NCI-H446 (cell line): ENCODE results near the gene VPS9D1.
A peak's percentile ranks its signal among the peaks of the same experiment; 100 is the strongest.

Experiments
- DNase-seq, 2 experiments: peaks; one replicate each; lab custom pipeline; 2025; lab: John Stamatoyannopoulos, UW

The VPS9D1 gene, protein sequence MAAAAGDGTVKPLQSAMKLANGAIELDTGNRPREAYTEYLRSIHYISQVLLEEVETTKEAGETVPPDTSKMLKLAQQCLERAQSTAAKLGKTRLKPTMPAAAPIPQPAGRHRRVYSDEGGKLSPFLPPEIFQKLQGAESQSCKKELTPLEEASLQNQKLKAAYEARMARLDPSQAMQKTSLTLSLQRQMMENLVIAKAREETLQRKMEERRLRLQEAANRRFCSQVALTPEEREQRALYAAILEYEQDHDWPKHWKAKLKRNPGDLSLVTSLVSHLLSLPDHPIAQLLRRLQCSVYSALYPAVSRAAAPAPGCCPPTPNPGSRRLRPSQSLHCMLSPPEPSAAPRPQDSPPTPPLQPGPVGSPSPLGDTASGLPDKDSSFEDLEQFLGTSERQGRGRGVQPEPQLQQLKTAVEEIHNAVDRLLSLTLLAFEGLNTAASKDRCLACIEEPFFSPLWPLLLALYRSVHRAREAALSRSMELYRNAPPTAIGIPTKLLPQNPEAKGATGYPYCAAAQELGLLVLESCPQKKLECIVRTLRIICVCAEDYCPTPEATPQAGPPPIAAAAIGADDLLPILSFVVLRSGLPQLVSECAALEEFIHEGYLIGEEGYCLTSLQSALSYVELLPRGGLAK

DNA sequence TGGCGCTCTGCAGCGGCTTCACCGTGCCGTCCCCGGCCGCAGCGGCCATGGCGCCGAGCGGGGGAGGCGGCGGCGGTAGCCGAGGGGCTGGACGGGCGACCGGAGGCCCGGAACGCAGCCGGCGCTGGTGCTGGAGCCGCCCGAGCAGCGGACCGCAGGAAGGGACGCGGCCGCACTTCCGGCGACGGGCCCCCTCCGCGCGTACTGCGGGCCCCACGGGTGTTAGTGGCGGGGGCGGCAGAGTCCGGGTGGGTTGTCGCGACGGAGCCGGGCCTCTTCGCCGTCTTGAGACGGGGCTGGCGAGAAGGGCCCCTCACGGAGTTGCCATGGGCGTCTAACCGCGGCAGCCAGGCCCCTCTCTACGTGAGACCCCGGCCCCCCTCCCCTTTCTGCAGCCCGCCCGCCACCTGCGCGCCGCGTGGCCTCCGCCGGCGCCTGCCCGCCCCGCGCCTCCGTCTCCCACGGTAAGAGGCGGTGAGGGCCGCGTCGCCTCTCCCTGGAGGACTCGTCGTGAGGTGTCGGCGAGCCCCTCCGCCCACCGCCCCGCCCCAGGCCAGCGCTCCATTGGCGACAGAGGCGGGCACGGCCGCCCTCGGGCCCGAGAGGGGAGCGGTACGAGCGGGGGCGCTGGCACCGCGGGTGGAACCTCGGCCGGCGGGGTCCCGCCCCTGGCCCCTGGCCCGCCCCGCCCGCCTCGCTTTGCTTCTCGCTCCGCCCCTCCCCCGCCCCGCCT lies at the start of gene VPS9D1, which contains the start of gene ZNF276:
VPS9D1 (minus strand) TSS at position 86 of the 733 bp plus-strand sequence; CDS start at position 49, 37 bp downstream.
ZNF276 (plus strand) TSS at position 725 of the 733 bp plus-strand sequence. CDS start 104 bp downstream, outside the sequence.
- peak; percentile 10 to 72 for DNase-seq

DNA sequence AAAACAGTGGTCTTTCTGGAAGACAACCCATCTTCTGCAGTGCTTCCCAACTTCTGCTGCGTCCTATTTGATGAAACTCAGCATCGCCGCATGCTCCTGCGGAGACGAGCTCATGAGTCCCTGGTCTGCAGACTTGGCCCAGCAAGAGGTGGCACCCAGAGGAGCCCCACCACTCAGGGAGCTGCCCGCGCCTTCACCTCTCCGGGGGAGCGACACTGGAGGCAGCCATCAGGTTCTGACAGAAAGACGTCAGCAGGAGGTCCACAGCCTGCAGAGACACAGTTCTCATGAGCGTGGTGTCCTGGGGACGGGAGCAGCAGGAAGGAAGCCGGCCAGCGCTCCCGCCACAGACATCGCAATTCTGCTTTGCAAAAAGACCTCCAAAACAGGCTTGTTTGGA lies 49.7 kb upstream of the VPS9D1 start:
- DNase-seq, result no peak

DNA sequence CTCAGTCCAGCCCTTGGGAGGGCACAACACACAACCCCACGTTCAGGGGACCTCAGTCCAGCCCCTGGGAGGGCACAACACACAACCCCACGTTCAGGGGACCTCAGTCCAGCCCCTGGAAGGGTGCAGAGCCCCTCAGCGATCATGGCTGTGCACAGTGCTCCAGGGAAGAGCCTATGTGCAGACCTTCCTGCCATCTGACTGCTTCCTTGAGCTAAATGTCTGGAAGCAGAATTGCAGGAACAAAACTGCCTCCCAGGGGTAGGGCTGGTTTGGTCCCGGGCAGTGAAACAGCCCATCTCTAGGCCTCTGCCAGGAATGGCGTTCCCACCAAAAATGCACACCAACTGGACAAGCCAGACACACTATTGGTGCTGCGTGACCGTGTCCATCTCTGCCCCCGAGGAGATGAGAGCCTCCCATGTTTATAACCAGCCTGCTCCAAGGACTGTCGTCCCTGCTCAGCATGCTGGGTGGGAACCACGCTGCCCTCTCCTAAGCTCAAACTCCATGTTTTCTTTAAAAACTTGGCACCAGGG lies 44.7 kb upstream of the VPS9D1 start:
- no peak for DNase-seq

DNA sequence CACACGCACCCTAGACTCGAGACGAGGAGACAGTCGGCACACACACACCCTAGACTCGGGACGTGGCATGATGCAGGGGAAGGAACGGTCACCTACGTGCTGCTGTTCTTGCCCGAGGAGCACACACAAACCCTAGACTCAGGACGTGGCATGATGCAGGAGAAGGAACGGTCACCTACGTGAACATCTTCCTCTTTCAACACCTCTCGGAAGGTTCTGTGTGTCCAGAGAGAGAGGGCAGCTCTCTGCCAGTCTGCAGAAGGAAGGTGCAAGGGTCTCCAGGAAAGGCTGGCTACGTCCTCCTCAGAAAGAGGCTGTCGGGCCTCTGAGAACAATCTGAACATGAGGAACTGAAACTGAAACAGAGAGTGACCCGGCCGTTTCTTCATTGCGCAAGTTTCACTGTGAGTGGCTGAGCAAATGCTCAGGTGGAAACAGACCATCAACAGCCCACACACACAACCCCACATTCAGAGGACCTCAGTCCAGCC lies 44.1 kb upstream of the VPS9D1 start:
- DNase-seq, result no peak

DNA sequence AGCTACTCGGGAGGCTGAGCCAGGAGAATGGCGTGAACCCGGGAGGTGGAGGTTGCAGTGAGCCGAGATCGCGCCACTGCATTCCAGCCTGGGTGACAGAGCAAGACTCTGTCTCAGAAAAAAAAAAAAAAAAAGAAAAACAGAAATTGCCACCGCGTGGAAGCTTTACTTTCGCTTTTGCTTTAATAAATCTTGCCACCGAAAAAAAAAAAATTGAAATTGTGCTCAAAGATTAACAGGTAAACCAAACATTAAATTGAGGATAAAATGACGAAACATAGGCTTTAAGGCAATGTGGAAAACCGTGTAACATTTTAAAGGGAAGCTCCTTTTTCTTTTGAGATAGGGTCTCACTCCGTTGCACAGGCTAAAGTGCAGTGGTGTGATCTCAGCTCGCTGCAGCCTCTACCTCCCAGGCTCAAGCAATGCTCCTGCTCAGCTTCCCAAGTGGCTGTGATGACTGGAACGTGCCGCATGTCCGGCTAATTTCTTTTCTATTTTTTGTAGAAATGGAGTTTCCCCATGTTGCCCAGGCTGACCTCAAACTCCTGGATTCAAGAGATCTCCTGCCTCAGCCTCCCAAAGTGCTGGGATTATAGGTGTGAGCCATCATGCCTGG lies 40.7 kb upstream of the VPS9D1 start:
- no peak for DNase-seq

DNA sequence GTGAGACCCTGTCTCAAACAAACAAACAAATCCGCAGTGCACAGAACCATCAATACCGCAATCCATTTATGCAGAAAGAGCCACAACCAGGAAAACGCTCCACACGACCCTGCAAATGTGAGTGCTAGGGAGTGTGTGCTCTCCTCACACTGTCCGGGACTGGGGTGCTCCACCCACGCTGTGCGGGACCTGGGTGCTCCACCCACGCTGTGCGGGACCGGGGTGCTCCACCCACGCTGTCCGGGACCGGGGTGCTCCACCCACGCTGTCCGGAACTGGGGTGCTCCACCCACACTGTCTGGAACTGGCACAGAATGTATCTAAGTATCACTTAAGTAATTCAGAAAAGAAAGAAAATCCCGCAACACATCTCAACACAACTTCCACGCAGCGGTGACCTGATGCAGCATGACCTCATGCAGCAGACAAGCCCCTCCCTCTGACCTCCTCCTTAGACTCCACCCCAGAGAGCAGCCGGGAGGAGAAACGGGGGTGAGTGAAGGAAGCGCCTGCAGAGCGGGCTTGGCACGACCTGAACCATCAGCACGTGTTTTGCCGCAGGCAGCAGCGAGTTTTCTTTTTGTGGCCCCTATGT lies 39.1 kb upstream of the VPS9D1 start:
- DNase-seq, result no peak

DNA sequence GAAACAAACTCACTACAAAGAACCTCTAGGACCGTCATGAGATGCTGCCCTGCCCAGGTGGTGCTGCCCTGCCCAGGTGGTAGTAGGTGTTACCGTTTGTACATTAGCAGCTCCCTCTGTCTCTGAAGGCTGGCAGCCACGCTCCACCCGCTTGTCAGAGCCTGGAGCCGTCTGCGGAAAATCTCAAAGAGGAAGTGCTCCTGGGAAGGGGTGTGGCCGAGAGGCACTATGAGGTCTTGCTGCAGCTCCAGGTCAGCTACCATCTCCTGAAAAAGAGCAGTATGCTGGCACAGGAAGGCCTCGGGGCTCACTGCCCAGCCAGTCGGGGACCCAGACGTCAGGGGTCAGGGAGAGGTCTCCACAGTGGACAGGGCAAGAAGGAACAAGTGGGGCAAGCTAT lies 28.9 kb upstream of the VPS9D1 start:
- no peak for DNase-seq

DNA sequence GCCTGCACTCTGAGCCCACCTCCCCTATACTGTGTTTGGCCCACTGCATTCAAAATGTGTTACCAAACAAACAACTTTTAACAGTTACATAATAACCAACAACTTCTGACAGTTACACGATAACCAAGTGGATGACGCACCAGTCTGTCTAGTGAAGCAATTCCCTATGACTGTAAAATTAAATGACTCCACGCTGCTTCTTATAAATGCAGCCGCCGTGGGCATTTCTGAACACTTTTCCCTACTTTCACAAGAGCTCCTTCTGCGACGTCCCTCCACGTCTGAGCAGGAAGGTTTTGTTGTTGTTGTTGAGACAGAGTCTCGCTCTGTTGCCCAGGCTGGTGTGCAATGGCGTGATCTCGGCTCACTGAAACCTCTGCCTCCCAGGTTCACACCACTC lies 28.2 kb upstream of the VPS9D1 start:
- DNase-seq, result no peak

DNA sequence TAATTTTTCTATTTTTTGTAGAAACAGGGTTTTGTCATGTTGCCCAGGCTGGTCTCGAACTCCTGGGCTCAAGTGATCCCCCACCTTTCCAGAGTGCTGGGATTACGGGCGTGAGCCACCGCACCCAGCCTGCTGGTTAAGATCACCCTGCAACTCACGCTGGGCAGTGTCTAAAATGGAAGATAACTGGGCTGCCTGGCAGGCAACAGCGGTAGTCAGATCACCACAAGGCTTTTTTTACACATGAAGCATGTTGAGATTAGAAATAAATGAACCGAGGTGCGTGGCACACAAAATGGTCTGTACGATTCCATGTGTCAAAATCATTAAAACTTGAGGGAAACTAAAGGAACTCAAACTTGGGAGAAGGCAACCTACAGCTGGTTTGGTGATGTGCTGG lies 27.4 kb upstream of the VPS9D1 start:
- no peak for DNase-seq

DNA sequence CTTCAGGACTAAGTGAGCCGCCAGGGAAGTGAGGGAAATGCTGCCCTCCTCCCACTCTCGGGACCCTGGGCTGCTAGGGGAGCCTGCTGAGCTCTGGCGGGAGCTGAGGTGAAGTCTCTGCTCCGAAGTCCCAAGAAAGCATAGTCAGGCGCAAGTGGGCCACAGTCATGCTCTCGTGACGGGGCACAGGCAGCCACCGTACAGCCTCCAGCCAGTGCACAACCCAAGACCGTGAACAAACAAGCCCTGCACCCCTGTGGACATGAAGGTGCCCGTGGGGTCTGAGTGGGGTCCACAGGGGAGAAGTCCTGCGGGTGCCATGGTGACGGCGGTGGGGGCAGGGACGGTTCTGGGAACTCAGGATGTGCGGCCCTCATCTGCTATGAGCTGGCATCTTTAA lies 25.3 kb upstream of the VPS9D1 start:
- no peak for DNase-seq

DNA sequence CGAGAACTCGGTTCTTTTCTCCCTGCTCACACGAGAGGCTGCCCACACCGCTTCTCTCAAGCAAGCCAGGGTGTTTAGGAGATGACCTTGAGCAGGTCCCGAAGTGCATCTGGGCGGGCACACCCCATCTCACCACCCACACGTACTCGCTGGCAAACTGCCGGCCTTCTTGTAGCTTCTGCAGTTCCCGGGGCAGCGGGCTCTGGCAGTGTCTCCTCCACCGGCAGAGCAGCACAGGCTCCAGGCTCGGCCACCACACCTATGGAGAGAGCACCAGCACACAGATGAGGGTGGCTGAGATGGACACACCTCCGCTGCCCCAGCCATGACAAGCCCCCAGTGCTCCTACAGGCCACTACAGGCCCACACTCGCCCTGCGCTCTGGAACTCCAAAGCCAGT lies 24.1 kb upstream of the VPS9D1 start:
- DNase-seq, result no peak

DNA sequence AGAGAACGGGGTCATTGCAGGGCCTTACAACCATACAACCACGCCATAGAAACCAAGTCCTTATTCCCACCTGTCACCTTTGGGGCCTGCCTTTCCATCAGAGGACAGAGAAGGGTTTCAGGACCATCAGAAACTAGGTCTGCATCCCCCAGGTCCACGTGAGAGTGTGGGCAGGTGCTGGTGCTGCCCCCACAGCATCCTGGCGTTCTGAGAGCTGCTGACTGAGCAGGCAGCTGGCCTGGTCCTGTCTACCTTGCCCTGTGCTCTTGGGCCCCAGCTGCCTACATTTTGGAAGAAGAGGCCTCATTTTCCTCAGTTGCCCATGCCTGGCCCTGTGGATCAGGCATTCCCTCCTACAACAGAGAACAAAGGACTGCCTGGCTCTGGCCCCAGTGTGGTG lies 22.2 kb upstream of the VPS9D1 start:
- DNase-seq, result no peak

DNA sequence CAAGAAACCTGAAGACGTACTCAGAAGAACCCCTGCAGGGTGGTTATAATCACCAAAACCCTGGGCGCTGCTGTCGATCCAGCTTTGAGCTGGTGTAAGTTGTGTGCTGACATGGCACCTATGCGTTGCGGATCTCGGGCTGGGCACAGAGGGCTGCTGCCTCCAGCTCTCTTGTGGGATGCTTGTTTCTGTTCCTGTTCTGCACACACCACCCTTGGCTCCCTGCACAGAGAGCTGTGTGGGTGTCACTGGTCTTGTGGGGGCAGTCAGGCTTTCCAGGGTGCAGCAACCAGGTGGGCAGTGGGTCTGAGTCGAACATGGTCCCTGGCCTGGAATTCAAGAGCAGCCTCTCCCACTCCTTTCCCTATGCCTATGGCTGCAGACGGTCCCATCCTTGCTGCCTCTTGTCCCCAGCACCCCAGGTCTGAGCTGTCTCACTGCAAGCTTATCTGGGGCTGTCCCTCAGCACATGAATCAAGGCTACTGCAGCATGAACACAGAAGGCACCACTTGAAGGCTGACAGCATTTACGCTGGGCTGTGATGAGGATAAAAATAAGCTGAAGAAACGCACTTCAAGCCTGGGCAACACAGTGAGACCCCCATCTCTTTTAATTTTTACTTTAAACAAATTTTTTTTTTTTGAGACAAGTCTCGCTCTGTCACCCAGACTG lies 20.8 kb upstream of the VPS9D1 start:
- DNase-seq, result no peak

DNA sequence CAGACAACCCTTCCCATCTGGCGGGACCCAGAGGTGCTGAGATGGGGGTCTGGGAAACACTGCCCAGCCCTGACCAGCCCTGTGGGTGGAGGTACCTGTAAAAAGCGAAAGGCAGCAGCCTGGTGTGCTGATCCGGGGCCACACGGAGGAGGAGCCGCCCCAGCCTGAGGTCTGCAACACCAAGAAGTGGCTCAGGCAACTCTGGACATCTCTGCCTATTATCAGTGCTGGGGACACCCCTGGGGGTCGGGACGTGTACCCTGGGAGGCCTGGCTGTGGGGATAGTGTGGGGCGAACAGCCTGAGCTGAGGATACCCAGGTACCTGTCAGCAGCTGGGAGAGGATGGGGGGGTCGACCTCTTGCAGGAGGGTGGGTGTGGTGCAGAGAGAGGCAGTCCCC lies 18.7 kb upstream of the VPS9D1 start:
- no peak for DNase-seq

DNA sequence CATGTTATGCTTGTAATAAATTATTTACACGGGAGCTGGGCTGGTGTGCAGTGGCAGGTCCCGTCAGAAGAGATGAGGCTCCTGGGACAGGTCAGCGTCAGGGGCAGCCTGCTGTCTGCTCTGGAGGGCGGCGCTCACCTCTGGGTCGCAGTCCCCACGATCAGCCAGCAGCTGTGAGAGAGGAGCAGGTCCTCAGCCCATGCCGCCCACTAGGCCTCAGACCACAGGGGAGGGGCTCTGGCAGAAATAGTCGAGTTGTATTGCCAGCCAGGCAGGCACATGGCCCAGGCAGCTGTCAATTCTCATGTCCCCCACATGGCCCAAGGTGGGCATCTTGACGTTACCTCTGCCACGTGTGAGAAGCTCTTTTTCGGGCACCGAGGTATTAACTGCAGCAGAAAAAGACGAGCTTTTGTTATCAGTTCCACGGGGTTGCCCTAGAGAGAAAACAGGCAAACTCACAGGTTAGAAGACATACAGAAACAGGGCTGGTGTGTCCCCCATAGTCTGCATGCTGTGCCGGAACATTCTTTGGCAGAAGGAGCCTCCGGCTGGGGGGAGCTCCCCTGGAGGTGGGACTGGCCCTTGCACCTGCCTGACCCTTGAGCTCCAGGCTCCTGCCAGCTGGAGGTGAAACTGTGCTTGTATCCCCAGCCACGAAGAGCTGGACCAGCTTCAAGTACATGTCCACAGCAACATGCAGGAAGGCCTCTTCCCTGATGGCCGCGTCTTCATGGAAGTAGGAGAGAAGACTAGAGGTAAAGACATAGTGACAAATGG lies 18.0 kb upstream of the VPS9D1 start:
- DNase-seq, result no peak

DNA sequence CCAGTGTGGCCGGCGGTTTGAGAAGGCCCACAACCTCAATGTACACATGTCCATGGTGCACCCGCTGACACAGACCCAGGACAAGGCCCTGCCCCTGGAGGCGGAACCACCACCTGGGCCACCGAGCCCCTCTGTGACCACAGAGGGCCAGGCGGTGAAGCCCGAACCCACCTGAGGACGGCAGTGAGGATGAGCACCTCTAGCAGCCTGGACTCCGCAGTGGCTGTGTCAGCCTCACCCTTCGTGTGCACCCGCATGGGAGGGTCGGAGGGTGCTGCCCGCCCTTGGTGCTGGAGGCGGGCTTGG lies 17.3 kb upstream of the VPS9D1 start:
- DNase-seq, result no peak

DNA sequence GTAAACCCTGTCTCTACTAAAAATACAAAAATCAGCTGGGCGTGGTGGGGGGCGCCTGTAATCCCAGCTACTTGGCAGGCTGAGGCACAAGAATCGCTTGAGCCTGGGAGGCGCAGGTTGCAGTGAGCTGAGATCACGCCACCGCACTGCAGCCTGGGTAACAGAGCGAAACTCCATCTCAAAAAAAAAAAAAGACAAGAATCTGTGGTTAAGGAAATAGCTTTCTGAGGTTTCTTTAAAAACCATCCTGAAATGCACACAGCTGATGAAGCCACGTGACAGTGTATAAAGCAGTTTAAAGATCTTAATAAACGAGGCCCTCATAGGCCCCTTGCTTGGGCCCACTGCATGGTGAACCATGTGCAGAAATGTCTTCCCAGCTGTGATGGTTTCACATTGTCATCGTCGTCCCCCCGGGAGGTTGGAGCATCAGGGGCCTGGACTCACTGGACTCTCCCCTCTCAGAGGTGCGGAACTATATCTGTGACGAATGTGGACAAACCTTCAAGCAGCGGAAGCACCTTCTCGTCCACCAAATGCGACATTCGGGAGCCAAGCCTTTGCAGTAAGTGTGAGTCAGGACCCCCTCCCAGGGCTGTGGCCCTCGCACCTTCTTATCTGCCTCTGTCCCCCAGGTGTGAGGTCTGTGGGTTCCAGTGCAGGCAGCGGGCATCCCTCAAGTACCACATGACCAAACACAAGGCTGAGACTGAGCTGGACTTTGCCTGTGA lies 16.8 kb upstream of the VPS9D1 start:
- DNase-seq, result no peak

DNA sequence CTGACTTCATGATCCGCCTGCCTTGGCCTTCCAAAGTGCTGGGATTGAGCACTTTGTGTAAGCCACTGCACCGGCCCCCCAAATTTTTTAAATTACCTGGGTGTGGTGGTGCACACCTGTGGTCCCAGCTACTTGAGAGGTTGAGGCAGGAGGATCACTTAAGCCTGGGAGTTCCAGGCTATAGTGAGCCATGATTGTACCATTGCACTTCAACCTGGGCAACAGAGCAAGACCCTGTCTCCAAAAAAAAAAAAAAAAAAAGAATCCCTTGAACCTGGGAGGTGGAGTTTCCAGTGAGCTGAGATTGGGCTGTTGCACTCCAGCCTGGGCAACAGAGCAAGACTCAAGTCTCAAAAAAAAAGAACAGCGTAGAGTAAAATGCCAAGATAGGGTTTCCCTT lies 15.9 kb upstream of the VPS9D1 start:
- DNase-seq, result no peak

DNA sequence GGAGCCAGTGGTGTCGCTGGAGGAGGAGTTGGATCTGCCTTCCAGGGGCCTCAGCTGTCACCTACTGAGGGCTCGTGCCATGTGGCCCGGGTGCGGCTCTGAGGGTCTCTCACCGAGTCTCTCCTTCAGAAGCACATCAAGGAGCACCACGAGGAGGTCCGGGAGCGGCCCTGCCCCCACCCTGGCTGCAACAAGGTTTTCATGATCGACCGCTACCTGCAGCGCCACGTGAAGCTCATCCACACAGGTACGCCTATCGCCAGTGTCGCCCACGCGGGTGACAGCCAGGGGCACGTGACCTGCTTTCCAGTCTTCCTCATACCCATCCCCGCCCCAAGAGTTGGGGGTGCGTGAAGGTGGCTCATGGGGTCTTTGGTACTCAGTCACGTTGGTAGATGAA lies 13.1 kb upstream of the VPS9D1 start:
- DNase-seq, result no peak

DNA sequence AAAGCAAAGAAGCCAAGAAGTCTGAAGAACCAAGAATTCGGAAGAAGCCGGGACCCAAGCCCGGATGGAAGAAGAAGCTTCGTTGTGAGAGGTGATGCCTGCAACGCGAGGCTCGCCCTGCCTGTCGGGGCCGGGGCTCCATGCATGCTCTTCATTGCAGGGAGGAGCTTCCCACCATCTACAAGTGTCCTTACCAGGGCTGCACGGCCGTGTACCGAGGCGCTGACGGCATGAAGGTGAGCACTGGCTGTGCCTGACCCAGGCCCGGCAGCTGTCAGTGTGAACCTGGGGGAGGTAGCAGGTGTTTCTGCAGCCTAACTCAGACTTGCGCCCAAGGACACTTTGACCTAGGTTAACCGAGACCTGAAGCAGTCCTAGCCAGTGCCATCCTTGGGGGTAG lies 12.6 kb upstream of the VPS9D1 start:
- DNase-seq, result no peak
